OCI-M1 (cell line): Measurements from ENCODE around the gene RAB8A.
"Not testable (repeated sequence)": the region's sequence is repeated elsewhere in the genome, so short reads cannot be mapped to it uniquely, and the experiment has no call there.

Experiments used
- DNase-seq: peaks from one replicate; lab custom pipeline; 2025; lab: John Stamatoyannopoulos, UW

Gene RAB8A

GRCh38 chr19:16078759-16079707, 32.7 kb upstream of the RAB8A start:
- peak; percentile 96 for DNase-seq

GRCh38 chr19:16084067-16084685, 27.5 kb upstream of the RAB8A start:
- DNase-seq, result no peak

- DNase-seq, result no peak
These were observed 26.6 kb upstream of the RAB8A start for GRCh38 chr19:16085115-16085514.

- DNase-seq, result not testable (repeated sequence)
These were observed 24.3 kb upstream of the RAB8A start for GRCh38 chr19:16087404-16087803.

GRCh38 chr19:16087940-16088339, 23.7 kb upstream of the RAB8A start:
- DNase-seq, result no peak

- no peak for DNase-seq
These were observed 23.2 kb upstream of the RAB8A start for GRCh38 chr19:16088351-16089009.

GRCh38 chr19:16089010-16089846, 22.5 kb upstream of the RAB8A start:
- DNase-seq, result no peak

- no peak for DNase-seq
These were observed 19.9 kb upstream of the RAB8A start for GRCh38 chr19:16091546-16092475.

- no peak for DNase-seq
These were observed 17.2 kb upstream of the RAB8A start for GRCh38 chr19:16094360-16095070.

GRCh38 chr19:16095071-16095571, 16.6 kb upstream of the RAB8A start:
- no peak for DNase-seq

GRCh38 chr19:16096280-16096855, 15.3 kb upstream of the RAB8A start:
- no peak for DNase-seq

- DNase-seq, result no peak
These were observed 13.3 kb upstream of the RAB8A start for GRCh38 chr19:16098416-16098768.

- no peak for DNase-seq
These were observed 12.9 kb upstream of the RAB8A start for GRCh38 chr19:16098821-16099220.

- not testable (repeated sequence) for DNase-seq
These were observed 12.2 kb upstream of the RAB8A start for GRCh38 chr19:16099314-16099965.

GRCh38 chr19:16100524-16100923, 11.2 kb upstream of the RAB8A start:
- no peak for DNase-seq

- DNase-seq, result no peak
These were observed 7.0 kb upstream of the RAB8A start for GRCh38 chr19:16104722-16105121.

- DNase-seq, result peak; percentile 69
These were observed 5.6 kb upstream of the RAB8A start for GRCh38 chr19:16106121-16106520.

GRCh38 chr19:16111909-16112752, 442 bp downstream of the RAB8A start:
- no peak for DNase-seq
